Karpas-422 (cell line): ENCODE data around the gene NUP98. TPM values are rescaled to one million over a fixed set of nuclear protein-coding genes. Genes with fewer than 3 reads are reported as not detected.

Experiments
- DNase-seq: peaks from one replicate; pipeline ENCODE4 v3.0.0-alpha.2; 2015
- H2AFZ ChIP-seq: fragments of 200-600 bp; sonication (generic); 2 replicates; pipeline ENCODE4 v1.6.1; 2014; ENCODE audit warnings: antibody characterized with exemption, low read length, mixed read lengths
- H3K27ac ChIP-seq: fragments of 200-600 bp; sonication (generic); 2 replicates; pipeline ENCODE4 v1.5.1; 2014; ENCODE audit warnings: mild to moderate bottlenecking, low read length, moderate library complexity
- H3K27me3 ChIP-seq: fragments of 200-600 bp; sonication (generic); 2 replicates; pipeline ENCODE4 v1.6.1; 2014; ENCODE audit warnings: low read length, mixed read lengths
- H3K36me3 ChIP-seq: fragments of 200-600 bp; sonication (generic); 2 replicates; pipeline ENCODE4 v1.6.1; 2014; ENCODE audit warnings: low read length, mixed read lengths; ENCODE audit not compliant: insufficient read depth
- H3K4me1 ChIP-seq: fragments of 200-600 bp; sonication (generic); 2 replicates; pipeline ENCODE4 v1.6.1; 2014; ENCODE audit warnings: mild to moderate bottlenecking, low read length, mixed read lengths
- H3K4me2 ChIP-seq: fragments of 200-600 bp; sonication (generic); 2 replicates; pipeline ENCODE4 v1.6.1; 2014; ENCODE audit warnings: low read length, low read depth, mild to moderate bottlenecking; ENCODE audit not compliant: poor library complexity, severe bottlenecking
- H3K4me3 ChIP-seq: fragments of 200-600 bp; sonication (generic); 2 replicates; pipeline ENCODE4 v1.5.1; 2014; ENCODE audit warnings: mild to moderate bottlenecking, antibody characterized with exemption, low read length, mixed read lengths
- H3K79me2 ChIP-seq: fragments of 200-600 bp; sonication (generic); 2 replicates; pipeline ENCODE4 v1.6.1; 2014; ENCODE audit warnings: mild to moderate bottlenecking, low read length, mixed read lengths
- H3K9ac ChIP-seq: fragments of 200-600 bp; sonication (generic); 2 replicates; pipeline ENCODE4 v1.6.0; 2014; ENCODE audit warnings: low read length
- H3K9me2 ChIP-seq: fragments of 200-600 bp; sonication (generic), shearing (Covaris generic); replicated peaks from 2 replicates; pipeline ENCODE4 v1.6.0; 2014; ENCODE audit warnings: mild to moderate bottlenecking, low read length, moderate library complexity; ENCODE audit not compliant: insufficient read depth
- H3K9me3 ChIP-seq: fragments of 300-700, 200-600 bp; sonication (generic); 2 replicates; pipeline ENCODE4 v1.6.1; 2014; ENCODE audit warnings: low read length, mixed read lengths
- H4K20me1 ChIP-seq: fragments of 200-600 bp; sonication (generic); 2 replicates; pipeline ENCODE4 v1.6.1; 2014; ENCODE audit warnings: mild to moderate bottlenecking, antibody characterized with exemption, low read length, low read depth; ENCODE audit not compliant: insufficient read depth
- total RNA-seq: library from RNA; depleted of rRNA; stranded (reverse); fragments of >200 nt; shearing (Covaris generic); gene quantifications from 2 replicates; pipeline ENCODE4 v1.2.3, GENCODE V29; 2014; ENCODE audit warnings: low replicate concordance

Gene NUP98
- total RNA-seq, 1 experiment from 2014 or later, result 124 TPM

DNA sequence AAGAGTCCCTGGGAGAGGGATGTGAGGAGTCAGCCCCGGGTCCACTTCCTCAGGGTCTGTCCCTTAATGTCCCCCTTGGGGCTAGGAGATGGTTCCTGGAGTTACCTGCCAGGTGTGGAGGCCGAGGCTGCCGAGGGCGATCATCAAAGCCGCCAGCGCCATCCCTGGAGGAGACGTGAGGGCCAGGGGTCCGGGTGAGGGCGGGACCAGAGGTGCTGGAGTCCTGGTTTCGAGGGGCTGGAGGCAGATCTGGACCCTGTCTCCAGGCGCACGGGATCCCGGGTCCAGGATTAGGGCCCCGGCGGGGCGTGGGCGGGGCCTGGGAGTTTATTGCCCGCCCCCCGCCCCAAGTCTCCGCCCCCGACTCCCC lies 155.7 kb downstream of the NUP98 start, which contains the start of gene ART5:
TSS of gene ART5 (minus strand) at position 292 of the 370 bp plus-strand sequence. CDS start at position 162, 130 bp downstream.
- no peak within 1 kb of the TSS for H3K4me2 ChIP-seq

DNA sequence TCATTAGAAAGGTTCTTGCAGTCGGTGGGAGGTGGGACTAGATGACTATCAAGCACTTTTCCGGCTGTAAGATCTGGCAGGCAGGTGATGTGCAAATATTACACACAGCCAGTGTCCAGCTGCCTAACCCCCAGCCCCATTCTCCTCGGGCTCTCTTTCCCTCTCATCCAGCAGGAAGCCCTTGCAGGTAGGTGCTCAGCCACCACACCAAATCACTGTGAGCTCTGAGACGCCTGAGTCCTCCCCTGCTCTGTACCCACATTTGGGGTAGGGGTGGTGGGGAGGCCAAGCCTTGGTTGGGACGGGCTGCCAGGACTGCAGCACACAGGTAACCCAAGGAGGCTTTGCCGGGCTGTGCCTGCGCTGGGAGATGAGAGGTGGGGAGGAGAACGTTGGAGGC lies 156.2 kb downstream of the NUP98 start:
- no peaks in the 10 kb centered on the region for H3K9me3 ChIP-seq
- H3K79me2 ChIP-seq, result no peaks in the 10 kb centered on the region
- H3K4me3 ChIP-seq, result no peak overlapping the region
- H3K27ac ChIP-seq, result no peak overlapping the region
- no peak overlapping the region for H3K4me2 ChIP-seq
- H4K20me1 ChIP-seq, result no peaks in the 10 kb centered on the region
- no peaks in the 10 kb centered on the region for H3K36me3 ChIP-seq
- no peak overlapping the region for H3K9ac ChIP-seq
- H3K27me3 ChIP-seq, result no peaks in the 10 kb centered on the region
- no peak overlapping the region for H2AFZ ChIP-seq
- no peak for DNase-seq
- H3K4me1 ChIP-seq, result no peaks in the 10 kb centered on the region
- no peaks in the 10 kb centered on the region for H3K9me2 ChIP-seq

More for the DNA sequence above, 155.7 kb downstream of the NUP98 start, which contains the start of gene ART5:
- Histone ChIP-seq H2AFZ (no peak within 1 kb of the TSS), H3K27ac (no peak within 1 kb of the TSS), H3K4me3 (no peak within 1 kb of the TSS), H3K4me1 (no peaks in the 10 kb centered on the region), H4K20me1 (no peaks in the 10 kb centered on the region), H3K9me2 (no peaks in the 10 kb centered on the region), H3K27me3 (no peaks in the 10 kb centered on the region), H3K36me3 (no peaks in the 10 kb centered on the region), H3K9ac (no peak within 1 kb of the TSS), H3K79me2 (no peaks in the 10 kb centered on the region), H3K9me3 (no peaks in the 10 kb centered on the region)
- peak; percentile 12 for DNase-seq

DNA sequence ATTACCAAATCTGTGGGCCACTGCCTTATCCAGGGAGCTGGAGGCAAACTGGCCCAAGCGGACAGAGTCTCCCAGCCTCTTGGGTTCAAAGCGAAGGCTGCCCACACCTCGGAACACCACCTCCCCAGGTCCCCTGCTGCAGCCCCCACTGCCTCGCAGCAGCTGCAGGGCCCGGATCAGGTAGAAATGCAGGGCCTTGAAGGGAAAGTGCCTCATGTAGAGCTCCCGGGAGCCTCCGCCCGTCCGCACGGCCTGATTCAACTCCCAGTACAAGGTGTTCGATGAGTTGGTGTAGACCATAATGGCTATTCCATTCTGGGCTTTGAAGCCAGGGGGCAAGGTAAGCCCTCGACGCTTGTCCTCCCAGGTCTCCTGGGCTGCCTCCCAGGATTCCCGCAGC lies 157.5 kb downstream of the NUP98 start:
- H3K9me2 ChIP-seq, result no peaks in the 10 kb centered on the region
- no peaks in the 10 kb centered on the region for H3K79me2 ChIP-seq
- H3K36me3 ChIP-seq, result no peaks in the 10 kb centered on the region
- no peaks in the 10 kb centered on the region for H3K27me3 ChIP-seq
- no peak overlapping the region for H2AFZ ChIP-seq
- H3K4me3 ChIP-seq, result no peak overlapping the region
- no peaks in the 10 kb centered on the region for H4K20me1 ChIP-seq
- no peak overlapping the region for H3K4me2 ChIP-seq
- DNase-seq, result peak; percentile 17
- no peaks in the 10 kb centered on the region for H3K9me3 ChIP-seq
- no peak overlapping the region for H3K27ac ChIP-seq
- no peaks in the 10 kb centered on the region for H3K4me1 ChIP-seq
- no peak overlapping the region for H3K9ac ChIP-seq

DNA sequence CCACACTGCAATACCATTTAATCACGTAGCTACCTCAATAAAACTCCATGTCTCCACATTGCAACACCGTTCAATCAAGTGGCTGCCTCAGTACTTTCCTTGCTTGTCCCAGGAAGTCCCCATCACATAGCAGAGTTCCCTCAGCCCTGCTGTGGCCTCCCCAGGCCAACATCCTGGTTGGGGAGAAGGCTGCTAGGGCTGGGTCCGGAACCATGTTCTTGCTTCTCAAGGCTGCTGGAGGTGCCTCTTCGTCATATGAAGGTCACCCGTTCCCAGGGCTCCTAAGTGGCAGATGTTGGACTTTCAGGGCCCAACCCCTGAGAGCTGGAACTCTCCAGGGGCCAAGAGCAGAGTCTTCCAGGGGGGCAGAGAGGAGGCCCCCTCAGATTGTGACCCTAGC lies 158.8 kb downstream of the NUP98 start:
- H3K9ac ChIP-seq, result no peak overlapping the region
- H3K9me2 ChIP-seq, result no peaks in the 10 kb centered on the region
- H3K4me3 ChIP-seq, result no peak overlapping the region
- no peaks in the 10 kb centered on the region for H3K9me3 ChIP-seq
- H3K27me3 ChIP-seq, result no peaks in the 10 kb centered on the region
- H3K4me2 ChIP-seq, result no peak overlapping the region
- H3K4me1 ChIP-seq, result no peaks in the 10 kb centered on the region
- DNase-seq, result peak; percentile 19
- no peak overlapping the region for H3K27ac ChIP-seq
- H3K79me2 ChIP-seq, result no peaks in the 10 kb centered on the region
- no peak overlapping the region for H2AFZ ChIP-seq
- H3K36me3 ChIP-seq, result no peaks in the 10 kb centered on the region
- no peaks in the 10 kb centered on the region for H4K20me1 ChIP-seq

DNA sequence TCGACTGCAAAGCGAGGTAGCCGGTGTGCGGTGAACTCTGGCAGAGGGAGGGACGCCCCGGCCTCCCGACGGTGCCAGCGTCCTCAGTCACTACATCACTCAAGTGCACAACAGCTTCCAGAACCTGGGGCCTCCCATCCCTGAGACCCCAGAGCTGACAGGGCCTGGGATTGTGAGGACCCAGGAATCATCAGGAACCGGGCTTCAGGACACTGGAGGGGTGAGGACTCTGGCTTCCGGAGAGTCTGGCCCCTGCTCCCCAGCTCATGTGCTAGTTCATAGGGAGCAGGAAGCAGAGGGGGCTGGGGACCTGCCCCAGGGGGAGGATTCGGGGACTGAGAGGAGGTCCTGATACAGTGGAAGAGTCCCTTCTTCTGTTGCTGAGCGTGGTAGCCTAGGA lies 160.2 kb downstream of the NUP98 start:
- H3K79me2 ChIP-seq, result no peaks in the 10 kb centered on the region
- H3K4me2 ChIP-seq, result no peak overlapping the region
- H3K9ac ChIP-seq, result no peak overlapping the region
- no peak overlapping the region for H3K4me3 ChIP-seq
- no peaks in the 10 kb centered on the region for H4K20me1 ChIP-seq
- H3K9me3 ChIP-seq, result no peaks in the 10 kb centered on the region
- no peak overlapping the region for H3K27ac ChIP-seq
- no peak for DNase-seq
- H3K9me2 ChIP-seq, result no peaks in the 10 kb centered on the region
- no peaks in the 10 kb centered on the region for H3K4me1 ChIP-seq
- no peaks in the 10 kb centered on the region for H3K36me3 ChIP-seq
- no peak overlapping the region for H2AFZ ChIP-seq
- no peaks in the 10 kb centered on the region for H3K27me3 ChIP-seq

DNA sequence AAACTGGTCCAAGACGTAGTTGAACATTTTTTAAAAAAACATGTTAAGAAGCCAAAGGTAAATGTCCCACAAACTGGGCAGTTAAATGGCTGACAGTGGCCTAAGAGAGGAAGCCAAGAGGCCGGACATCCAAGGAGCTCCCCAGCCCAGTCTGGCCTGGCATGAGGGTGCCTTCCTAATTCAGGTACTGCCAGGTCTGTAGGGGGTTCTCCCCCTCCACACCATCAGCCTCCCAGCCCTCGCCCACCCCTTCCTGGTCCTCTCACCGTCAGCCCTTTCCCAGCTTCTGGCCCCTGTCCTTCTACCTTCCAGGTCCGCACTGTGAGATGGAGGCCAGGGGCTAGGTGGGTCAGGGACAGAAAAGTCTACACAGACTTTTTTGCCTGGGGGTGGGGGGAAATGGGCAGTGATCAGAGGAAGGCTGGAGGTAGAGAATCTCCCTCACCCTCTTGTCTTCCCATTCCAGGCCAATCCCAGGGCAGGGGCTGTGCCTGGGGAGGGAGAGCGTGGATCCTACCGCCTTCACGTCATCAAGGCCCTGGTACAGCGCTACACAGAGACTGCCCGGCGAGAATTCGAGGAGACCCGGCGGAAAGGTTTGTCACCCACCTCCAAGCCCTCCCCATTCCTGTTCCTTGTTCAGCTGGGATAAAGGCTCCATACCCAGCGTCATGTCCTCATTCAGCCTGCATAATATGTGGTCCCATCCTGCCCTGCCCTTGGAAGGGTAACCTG lies 161.5 kb downstream of the NUP98 start:
- Histone ChIP-seq H3K9ac (no peak overlapping the region), H4K20me1 (no peaks in the 10 kb centered on the region), H3K79me2 (no peaks in the 10 kb centered on the region), H3K9me2 (no peaks in the 10 kb centered on the region), H3K36me3 (no peaks in the 10 kb centered on the region), H3K27ac (no peak overlapping the region), H3K4me2 (no peak overlapping the region), H3K9me3 (no peaks in the 10 kb centered on the region), H3K27me3 (no peaks in the 10 kb centered on the region), H3K4me1 (no peaks in the 10 kb centered on the region), H3K4me3 (no peak overlapping the region), H2AFZ (no peak overlapping the region)
- DNase-seq, result peak; percentile 25

- no peak overlapping the region for H3K27ac ChIP-seq
- H3K27me3 ChIP-seq, result no peaks in the 10 kb centered on the region
- no peaks in the 10 kb centered on the region for H3K36me3 ChIP-seq
- H3K4me2 ChIP-seq, result no peak overlapping the region
- H3K4me3 ChIP-seq, result no peak overlapping the region
- DNase-seq, result peak; percentile 29
- no peaks in the 10 kb centered on the region for H3K79me2 ChIP-seq
- H3K9me2 ChIP-seq, result no peaks in the 10 kb centered on the region
- no peaks in the 10 kb centered on the region for H3K4me1 ChIP-seq
- H2AFZ ChIP-seq, result no peak overlapping the region
- H4K20me1 ChIP-seq, result no peaks in the 10 kb centered on the region
- no peak overlapping the region for H3K9ac ChIP-seq
- H3K9me3 ChIP-seq, result no peaks in the 10 kb centered on the region
Measured at GRCh38 chr11:3632070-3632660, 165.2 kb downstream of the NUP98 start.

GRCh38 chr11:3631331-3631730 lies 166.0 kb downstream of the NUP98 start:
- H3K4me1 ChIP-seq, result no peaks in the 10 kb centered on the region
- H3K9me3 ChIP-seq, result no peaks in the 10 kb centered on the region
- no peaks in the 10 kb centered on the region for H3K36me3 ChIP-seq
- H3K27ac ChIP-seq, result no peak overlapping the region
- peak; percentile 31 for DNase-seq
- H3K9ac ChIP-seq, result no peak overlapping the region
- no peaks in the 10 kb centered on the region for H3K79me2 ChIP-seq
- H3K9me2 ChIP-seq, result no peaks in the 10 kb centered on the region
- no peak overlapping the region for H3K4me3 ChIP-seq
- H2AFZ ChIP-seq, result no peak overlapping the region
- H3K27me3 ChIP-seq, result no peaks in the 10 kb centered on the region
- no peak overlapping the region for H3K4me2 ChIP-seq
- H4K20me1 ChIP-seq, result no peaks in the 10 kb centered on the region
